Testis (tissue), 2 donors: Measurements from ENCODE around the gene CYB5A.

ENCODE experiments used
- POLR2A ChIP-seq: fragments of 450-650 bp; IDR thresholded peaks from one replicate; pipeline ENCODE4 v1.6.1; 2017; ENCODE audit warnings: antibody characterized with exemption, mild to moderate bottlenecking, moderate library complexity
- TF ChIP-seq, protein P1 (sequence below), 3 experiments: fragments of 450-650 bp in 2 of 3; fragments of 200-600 bp in 1 of 3; sonication (generic) in 1 of 3; IDR thresholded peaks; one replicate each; pipeline ENCODE4 v1.5.1; 2016 to 2019; ENCODE audit warnings: antibody characterized with exemption in 3 of 3, mild to moderate bottlenecking in 2 of 3, moderate library complexity in 1 of 3

DNA sequence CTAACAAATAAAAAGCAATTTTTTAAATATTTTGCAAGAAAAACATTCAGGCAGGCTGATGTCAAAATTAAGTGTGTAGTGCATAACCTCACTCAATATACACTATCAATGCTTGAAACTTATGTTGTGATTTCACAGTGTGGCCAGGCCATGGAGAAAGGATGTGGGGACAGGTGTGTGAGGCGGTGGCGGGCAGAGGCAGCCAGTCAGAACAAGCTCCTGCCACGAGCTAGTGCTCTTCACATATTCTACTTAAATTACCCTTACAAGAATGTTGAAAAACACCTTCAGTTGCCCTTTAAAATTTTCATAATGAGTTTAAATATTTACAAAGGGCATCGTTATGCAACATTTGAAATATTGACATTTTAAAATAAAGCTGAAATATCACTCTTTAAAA, 43.2 kb downstream of the CYB5A start:
- TF ChIP-seq, protein P1, sequence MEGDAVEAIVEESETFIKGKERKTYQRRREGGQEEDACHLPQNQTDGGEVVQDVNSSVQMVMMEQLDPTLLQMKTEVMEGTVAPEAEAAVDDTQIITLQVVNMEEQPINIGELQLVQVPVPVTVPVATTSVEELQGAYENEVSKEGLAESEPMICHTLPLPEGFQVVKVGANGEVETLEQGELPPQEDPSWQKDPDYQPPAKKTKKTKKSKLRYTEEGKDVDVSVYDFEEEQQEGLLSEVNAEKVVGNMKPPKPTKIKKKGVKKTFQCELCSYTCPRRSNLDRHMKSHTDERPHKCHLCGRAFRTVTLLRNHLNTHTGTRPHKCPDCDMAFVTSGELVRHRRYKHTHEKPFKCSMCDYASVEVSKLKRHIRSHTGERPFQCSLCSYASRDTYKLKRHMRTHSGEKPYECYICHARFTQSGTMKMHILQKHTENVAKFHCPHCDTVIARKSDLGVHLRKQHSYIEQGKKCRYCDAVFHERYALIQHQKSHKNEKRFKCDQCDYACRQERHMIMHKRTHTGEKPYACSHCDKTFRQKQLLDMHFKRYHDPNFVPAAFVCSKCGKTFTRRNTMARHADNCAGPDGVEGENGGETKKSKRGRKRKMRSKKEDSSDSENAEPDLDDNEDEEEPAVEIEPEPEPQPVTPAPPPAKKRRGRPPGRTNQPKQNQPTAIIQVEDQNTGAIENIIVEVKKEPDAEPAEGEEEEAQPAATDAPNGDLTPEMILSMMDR (IDR thresholded peaks at IDR 0.05) = no peak
- no peak for TF ChIP-seq POLR2A
